Testis (tissue), 3 donors: ENCODE data around the gene KCNE3. TPM values are rescaled to one million over a fixed set of nuclear protein-coding genes. Genes with fewer than 3 reads are reported as not detected.

ENCODE experiments used
- DNase-seq: peaks from one replicate; pipeline ENCODE4 v3.0.0-alpha.2; 2019
- H3K27ac ChIP-seq, 2 donors: fragments of 200-600 bp; sonication (generic); one replicate each; pipeline ENCODE4 v1.5.1; 2019
- H3K27me3 ChIP-seq: fragments of 200-600 bp; sonication (generic); one replicate; pipeline ENCODE4 v1.5.1; 2019
- H3K36me3 ChIP-seq: fragments of 200-600 bp; sonication (generic); one replicate; pipeline ENCODE4 v1.5.1; 2017; ENCODE audit warnings: low read depth; ENCODE audit errors: missing control alignments
- H3K4me1 ChIP-seq: fragments of 200-600 bp; sonication (generic); one replicate; pipeline ENCODE4 v1.5.1; 2019
- H3K4me3 ChIP-seq, 2 donors: fragments of 200-600 bp; sonication (generic); one replicate each; pipeline ENCODE4 v1.5.1; 2017 to 2019
- H3K9me3 ChIP-seq: fragments of 200-600 bp; sonication (generic); one replicate; pipeline ENCODE4 v1.5.1; 2017
- POLR2A ChIP-seq: fragments of 450-650 bp; IDR thresholded peaks from one replicate; pipeline ENCODE4 v1.6.1; 2017; ENCODE audit warnings: antibody characterized with exemption, mild to moderate bottlenecking, moderate library complexity
- WGBS, 2 donors: methylation state at CpG; one replicate each; pipeline ENCODE4 v1.1.5; 2018; 5-methylcytosine and 5-hydroxymethylcytosine counted together
- intact Hi-C: fragments of 100-400 bp; cut with DNase I; formaldehyde crosslinking; loops from one replicate; pipeline ENCODE4 v1.15.1; 2023; ENCODE audit warnings: low total_unique reads
- polyA plus RNA-seq: library from polyadenylated mRNA; stranded (reverse); fragments of 350-450 nt; fragmentation: Illumina TruSeq; extraction: RNeasy Lipid Tissue Mini Kit (QIAGEN cat#74804); gene quantifications from one replicate; pipeline ENCODE4 v1.2.3, GENCODE V29; 2014; ENCODE audit warnings: low read depth, low replicate concordance; ENCODE audit not compliant: insufficient read depth
- total RNA-seq, 2 donors: library from RNA; depleted of rRNA; stranded (reverse); fragments of >200 nt; gene quantifications; one replicate each; pipeline ENCODE4 v1.2.3, GENCODE V29; 2016
- TF ChIP-seq, protein P1 (sequence below), 3 experiments: fragments of 450-650 bp in 2 of 3; fragments of 200-600 bp in 1 of 3; sonication (generic) in 1 of 3; IDR thresholded peaks; one replicate each; pipeline ENCODE4 v1.5.1; 2016 to 2019; ENCODE audit warnings: antibody characterized with exemption in 3 of 3, mild to moderate bottlenecking in 2 of 3, moderate library complexity in 1 of 3

The KCNE3 gene
- total and polyA plus RNA-seq, 3 donors from 2014 or later: 3.3 to 4.1 (median 4.0) TPM

DNA sequence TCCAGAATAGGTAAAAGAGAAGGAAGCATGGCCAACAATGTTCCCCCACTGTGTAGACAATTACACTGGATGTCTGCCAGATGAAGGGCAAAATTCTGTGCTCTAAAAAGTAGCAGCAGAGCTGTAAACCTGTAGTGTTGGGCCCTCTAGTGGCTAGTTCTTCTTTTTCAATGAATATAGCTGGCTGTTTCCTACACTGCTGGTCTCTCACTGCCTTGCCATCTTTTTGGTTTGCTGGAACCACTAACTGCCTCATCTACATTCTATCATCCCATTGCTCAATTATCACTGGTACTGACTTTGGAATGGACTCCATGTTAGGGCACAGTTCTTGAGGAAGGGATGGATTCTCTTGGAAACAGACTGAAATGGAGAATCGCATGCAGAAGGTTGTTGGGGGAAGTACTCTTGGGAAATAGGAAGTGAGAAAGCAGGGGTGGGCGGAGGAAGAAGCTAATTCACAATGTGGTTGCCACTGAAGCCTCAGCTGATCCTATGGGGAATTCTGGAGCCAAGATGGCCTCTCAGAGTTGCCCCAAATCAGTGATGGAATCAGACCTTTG, 17.9 kb downstream of the KCNE3 start:
- intact Hi-C loops: loop anchor here (10.0 kb wide), 1 partner anchor 195 kb away; no protein-coding TSS in a partner anchor
- TF ChIP-seq, protein P1, sequence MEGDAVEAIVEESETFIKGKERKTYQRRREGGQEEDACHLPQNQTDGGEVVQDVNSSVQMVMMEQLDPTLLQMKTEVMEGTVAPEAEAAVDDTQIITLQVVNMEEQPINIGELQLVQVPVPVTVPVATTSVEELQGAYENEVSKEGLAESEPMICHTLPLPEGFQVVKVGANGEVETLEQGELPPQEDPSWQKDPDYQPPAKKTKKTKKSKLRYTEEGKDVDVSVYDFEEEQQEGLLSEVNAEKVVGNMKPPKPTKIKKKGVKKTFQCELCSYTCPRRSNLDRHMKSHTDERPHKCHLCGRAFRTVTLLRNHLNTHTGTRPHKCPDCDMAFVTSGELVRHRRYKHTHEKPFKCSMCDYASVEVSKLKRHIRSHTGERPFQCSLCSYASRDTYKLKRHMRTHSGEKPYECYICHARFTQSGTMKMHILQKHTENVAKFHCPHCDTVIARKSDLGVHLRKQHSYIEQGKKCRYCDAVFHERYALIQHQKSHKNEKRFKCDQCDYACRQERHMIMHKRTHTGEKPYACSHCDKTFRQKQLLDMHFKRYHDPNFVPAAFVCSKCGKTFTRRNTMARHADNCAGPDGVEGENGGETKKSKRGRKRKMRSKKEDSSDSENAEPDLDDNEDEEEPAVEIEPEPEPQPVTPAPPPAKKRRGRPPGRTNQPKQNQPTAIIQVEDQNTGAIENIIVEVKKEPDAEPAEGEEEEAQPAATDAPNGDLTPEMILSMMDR (IDR thresholded peaks at IDR 0.05): peak; percentile 58 to 82 (median 67)
- no peak for TF ChIP-seq POLR2A
- no peak overlapping the region for H3K4me3 ChIP-seq
- H3K27me3 ChIP-seq: no peaks in the 10 kb centered on the region
- H3K9me3 ChIP-seq: no peaks in the 10 kb centered on the region
- no peaks in the 10 kb centered on the region for H3K4me1 ChIP-seq
- WGBS, 2 donors: 72 to 73% methylated on average over 2 of the region's 2 CpGs
- peak; percentile 60 for DNase-seq
- no peak overlapping the region for H3K27ac ChIP-seq
- no peaks in the 10 kb centered on the region for H3K36me3 ChIP-seq

DNA sequence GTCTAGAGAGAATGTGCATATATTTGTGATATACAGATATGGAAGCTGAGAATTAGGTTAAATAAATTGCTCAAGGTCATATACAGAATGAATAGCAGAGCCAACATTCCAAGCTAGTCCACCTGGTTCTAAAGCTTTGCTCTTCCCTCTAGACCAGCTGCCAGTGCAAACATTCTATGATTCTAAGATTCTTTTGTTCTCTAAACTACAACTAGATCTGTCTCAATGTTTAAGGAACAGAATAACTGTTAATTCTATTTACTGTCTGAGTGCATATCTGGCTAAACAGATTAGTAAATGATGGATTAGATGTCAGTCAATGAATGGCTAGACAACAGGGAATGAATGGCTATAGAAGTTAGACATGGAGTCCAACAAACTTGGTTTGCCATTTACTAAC, 19.6 kb downstream of the KCNE3 start:
- intact Hi-C loops: loop anchor here (10.0 kb wide), 1 partner anchor 193 kb away; no protein-coding TSS in a partner anchor
- Histone ChIP-seq H3K9me3 (no peaks in the 10 kb centered on the region), H3K4me1 (no peaks in the 10 kb centered on the region)

DNA sequence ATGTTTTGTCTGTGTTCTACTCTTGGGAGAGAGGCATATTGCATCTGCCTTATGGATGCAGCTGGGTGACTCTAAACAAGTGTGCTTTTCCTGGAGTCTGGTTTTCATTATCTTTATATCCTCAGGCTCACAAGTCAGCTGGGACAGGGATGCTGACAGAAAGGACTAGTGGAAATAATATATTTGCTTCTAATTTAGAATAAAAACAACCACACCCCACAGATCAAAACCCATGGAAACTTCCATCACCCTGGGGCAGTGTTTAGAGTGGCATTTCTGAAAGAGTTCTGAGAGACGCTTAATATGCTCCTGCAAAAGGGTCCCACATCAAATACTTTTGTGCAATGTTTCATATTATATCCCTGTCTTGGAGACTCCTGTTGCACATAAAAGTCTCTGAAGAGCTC, 20.8 kb downstream of the KCNE3 start:
- DNase-seq: no peak
- H3K4me3 ChIP-seq: no peak overlapping the region
- H3K27me3 ChIP-seq: no peaks in the 10 kb centered on the region
- no peaks in the 10 kb centered on the region for H3K4me1 ChIP-seq
- no peaks in the 10 kb centered on the region for H3K36me3 ChIP-seq
- H3K27ac ChIP-seq: no peak overlapping the region
- H3K9me3 ChIP-seq: no peaks in the 10 kb centered on the region
- intact Hi-C loops: loop anchor here (10.0 kb wide), 1 partner anchor 192 kb away; no protein-coding TSS in a partner anchor
- TF ChIP-seq, protein P1 (IDR thresholded peaks at IDR 0.05): no peak
- no peak for TF ChIP-seq POLR2A
- 95 to 97% methylated on average over 1 of the region's 1 CpG for WGBS, 2 donors

More for the DNA sequence above, 19.6 kb downstream of the KCNE3 start:
- Histone ChIP-seq H3K36me3 (no peaks in the 10 kb centered on the region), H3K27ac (no peak overlapping the region), H3K4me3 (no peak overlapping the region), H3K27me3 (no peaks in the 10 kb centered on the region)
- TF ChIP-seq, protein P1 (IDR thresholded peaks at IDR 0.05): no peak
- no peak for TF ChIP-seq POLR2A
- DNase-seq: no peak

DNA sequence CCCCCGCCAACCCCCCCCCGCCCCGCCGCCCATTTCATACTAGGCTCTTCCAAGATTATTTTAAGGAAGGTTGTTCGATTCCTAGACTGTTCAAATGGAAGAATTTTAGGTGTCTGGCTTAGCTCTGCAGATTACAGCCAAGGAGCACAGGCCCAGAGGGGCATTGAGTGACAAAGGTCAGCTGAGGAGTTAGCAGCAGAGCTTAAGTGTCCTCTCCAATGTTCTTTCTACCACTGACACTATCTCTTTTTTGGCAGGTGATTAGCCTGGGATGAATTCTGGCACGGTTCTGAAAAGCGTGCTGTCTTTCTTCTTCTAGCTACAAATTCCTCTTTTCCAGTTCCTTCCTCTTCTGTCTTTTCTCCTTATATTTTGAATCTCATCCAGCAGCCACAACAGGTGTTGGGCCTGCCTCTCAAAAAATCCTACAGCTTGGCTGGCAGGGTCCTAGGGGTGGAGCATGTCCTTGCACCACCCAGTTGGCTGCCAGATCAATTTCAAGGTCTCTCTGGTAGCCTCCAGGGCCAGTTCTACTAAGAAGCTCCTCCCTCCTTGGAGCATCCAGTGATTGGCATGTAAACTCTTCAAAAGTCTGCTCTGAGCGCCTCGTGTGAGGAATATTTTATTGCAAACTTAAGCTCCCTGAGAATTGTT, 23.0 kb downstream of the KCNE3 start:
- 53 to 55% methylated on average over 9 of the region's 9 CpGs for WGBS, 2 donors
- TF ChIP-seq, protein P1 (IDR thresholded peaks at IDR 0.05): no peak
- no peak for TF ChIP-seq POLR2A
- H3K27ac ChIP-seq: no peak overlapping the region
- no peaks in the 10 kb centered on the region for H3K4me1 ChIP-seq
- no peak for DNase-seq
- H3K9me3 ChIP-seq: no peaks in the 10 kb centered on the region
- intact Hi-C loops: loop anchor here (10.0 kb wide), 1 partner anchor 189 kb away; no protein-coding TSS in a partner anchor
- H3K36me3 ChIP-seq: no peaks in the 10 kb centered on the region
- H3K27me3 ChIP-seq: no peaks in the 10 kb centered on the region
- no peak overlapping the region for H3K4me3 ChIP-seq
